A549 (cell line): ENCODE measurements around the gene UQCRH. TPM values are rescaled to one million over a fixed set of nuclear protein-coding genes. Genes with fewer than 3 reads are reported as not detected.

Source experiments
- ATAC-seq, 2 experiments: fragments of 200-7000 bp in 1 of 2; fragments of >200 bp in 1 of 2; cut with Nextera tagmentation in 1 of 2; cut with Tn5 transposase in 1 of 2; 3 replicates each; pipeline versions ENCODE4 v1.8.0 to v1.9.1; 2018 to 2020; ENCODE audit warnings: mild to moderate bottlenecking in 1 of 2, moderate library complexity in 1 of 2
- CTCF ChIA-PET: fragments of 300-600 bp; sonication (Branson Sonifier 250); formaldehyde crosslinking; extraction: SDS; loops from one replicate; lab custom pipeline; 2021; ENCODE audit warnings: antibody characterized with exemption, inconsistent platforms; lab: Yijun Ruan, JAX
- POLR2A ChIA-PET: fragments of 350-600 bp; formaldehyde crosslinking; extraction: SDS; loops from one replicate; lab custom pipeline; 2021; ENCODE audit warnings: antibody characterized with exemption, inconsistent platforms; lab: Yijun Ruan, JAX
- DNase-seq, 2 experiments: peaks; one replicate each; pipeline versions ENCODE4 v3.0.0 to v3.0.0-alpha.2; 2011 to 2016; ENCODE audit warnings: low read depth in 1 of 2, low spot score in 1 of 2
- FAIRE-seq: peaks from 2 replicates; lab custom pipeline; 2011; peaks lifted over from hg19 to GRCh38; lab: Jason Lieb, UNC
- H3K27ac ChIP-seq, 2 experiments: fragments of >200 bp; sonication (Bioruptor Twin); formaldehyde crosslinking; 3 replicates each; pipeline ENCODE4 v1.5.1; 2016 to 2017
- H3K4me1 ChIP-seq: fragments of >200 bp; sonication (Bioruptor Twin); formaldehyde crosslinking; 3 replicates; pipeline ENCODE4 v1.6.1; 2016
- H3K4me2 ChIP-seq: fragments of >200 bp; sonication (Bioruptor Twin); formaldehyde crosslinking; 3 replicates; pipeline ENCODE4 v1.6.1; 2016
- H3K4me3 ChIP-seq: fragments of >200 bp; sonication (Bioruptor Twin); formaldehyde crosslinking; 3 replicates; pipeline ENCODE4 v1.5.1; 2016
- H3K9me3 ChIP-seq: fragments of >200 bp; sonication (Bioruptor Twin); formaldehyde crosslinking; 3 replicates; pipeline ENCODE4 v1.6.1; 2016
- BHLHE40 ChIP-seq: IDR thresholded peaks from 2 replicates; pipeline ENCODE4 v1.6.1; 2012; ENCODE audit warnings: low read depth, low read length, inconsistent platforms
- CEBPB ChIP-seq, 2 experiments: fragments of >200 bp in 1 of 2; sonication (Bioruptor Twin) in 1 of 2; formaldehyde crosslinking in 1 of 2; IDR thresholded peaks; 2 replicates each; pipeline ENCODE4 v1.6.1; 2012 to 2016
- CHD4 ChIP-seq: fragments of 200-600 bp; sonication (generic); IDR thresholded peaks from 2 replicates; pipeline ENCODE4 v1.6.1; 2016; ENCODE audit warnings: antibody characterized with exemption, mild to moderate bottlenecking, borderline replicate concordance
- FOSL2 ChIP-seq, 2 experiments: fragments of 450-650 bp in 1 of 2; fragments of >200 bp in 1 of 2; sonication (Bioruptor Twin) in 1 of 2; formaldehyde crosslinking; IDR thresholded peaks; 2 replicates each; pipeline versions ENCODE4 v1.5.0 to v1.6.1; 2016 to 2020; ENCODE audit warnings: mild to moderate bottlenecking in 1 of 2, moderate library complexity in 1 of 2
- HDAC2 ChIP-seq: fragments of 200-600 bp; sonication (generic); IDR thresholded peaks from 2 replicates; pipeline ENCODE4 v1.6.1; 2016
- HOXB13 ChIP-seq: fragments of 250-450 bp; sonication (Bioruptor Pico); IDR thresholded peaks from 2 replicates; pipeline ENCODE4 v1.5.0; 2020; ENCODE audit warnings: low read depth, mild to moderate bottlenecking, moderate library complexity
- POLR2AphosphoS2 ChIP-seq: conservative IDR thresholded peaks from 2 replicates; pipeline ENCODE4 v1.6.1; 2012; ENCODE audit warnings: low read length, improper control_type of control experiment, inconsistent platforms
- RNF2 ChIP-seq: fragments of 200-600 bp; sonication (generic); IDR thresholded peaks from 2 replicates; pipeline ENCODE4 v1.6.1; 2016; ENCODE audit warnings: low read depth, mild to moderate bottlenecking, antibody characterized with exemption, moderate library complexity, borderline replicate concordance
- TFCP2L1 ChIP-seq: fragments of 250-450 bp; sonication (Bioruptor Pico); IDR thresholded peaks from 2 replicates; pipeline ENCODE4 v1.5.0; 2021; ENCODE audit warnings: mild to moderate bottlenecking
- ZNF302 ChIP-seq: fragments of 250-450 bp; sonication (Bioruptor Pico); IDR thresholded peaks from 2 replicates; pipeline ENCODE4 v1.9.0; 2021; ENCODE audit warnings: inconsistent platforms, mild to moderate bottlenecking, moderate library complexity
- WGBS: methylation state at CpG from one replicate; pipeline ENCODE4 v1.1.6; 2017; ENCODE audit errors: missing lambda C conversion rate; 5-methylcytosine and 5-hydroxymethylcytosine counted together
- polyA plus RNA-seq, 4 experiments: library from polyadenylated mRNA; depleted of rRNA in 3 of 4; stranded (reverse); fragments of >200 nt; fragmentation: RNase III in 1 of 4; extraction: RNeasy Plus Mini Kit Qiagen cat#74134 plus additional on column Dnase treatment in 1 of 4; gene quantifications; 2 replicates in 3 of 4; 3 replicates in 1 of 4; pipeline ENCODE4 v1.2.3, GENCODE V29; 2011 to 2017
- TF ChIP-seq, protein P1 (sequence below): fragments of >200 bp; sonication (Bioruptor Twin); formaldehyde crosslinking; IDR thresholded peaks from 3 replicates; pipeline ENCODE4 v1.6.1; 2016
- TF ChIP-seq, protein P2 (sequence below): IDR thresholded peaks from 2 replicates; pipeline ENCODE4 v1.6.1; 2012; ENCODE audit warnings: low read depth, borderline replicate concordance

The UQCRH gene
- polyA plus RNA-seq, 2 of the 4 experiments (the other 2 are of a cell fraction) = 762 to 793 TPM

DNA sequence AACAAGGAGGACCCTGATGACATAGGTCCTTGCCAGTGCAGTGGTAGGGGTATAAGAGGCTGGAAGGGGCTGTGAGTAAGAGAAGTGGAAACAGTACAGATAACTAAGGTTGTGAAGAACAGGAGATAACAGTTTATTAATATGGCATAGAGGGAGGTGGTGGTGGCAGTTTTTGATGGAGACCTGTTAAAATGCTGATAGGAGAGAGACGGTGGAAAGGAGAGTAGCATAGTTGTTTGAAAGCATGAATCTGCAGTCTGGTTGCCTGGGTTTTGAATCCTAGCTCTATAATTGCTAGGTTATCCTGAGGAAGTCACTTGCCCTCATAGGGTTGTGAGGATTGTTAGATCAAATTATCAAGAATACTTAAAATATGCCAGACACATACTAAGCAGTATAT is 19.4 kb upstream of the UQCRH start (continued):
- TF ChIP-seq, protein P1, sequence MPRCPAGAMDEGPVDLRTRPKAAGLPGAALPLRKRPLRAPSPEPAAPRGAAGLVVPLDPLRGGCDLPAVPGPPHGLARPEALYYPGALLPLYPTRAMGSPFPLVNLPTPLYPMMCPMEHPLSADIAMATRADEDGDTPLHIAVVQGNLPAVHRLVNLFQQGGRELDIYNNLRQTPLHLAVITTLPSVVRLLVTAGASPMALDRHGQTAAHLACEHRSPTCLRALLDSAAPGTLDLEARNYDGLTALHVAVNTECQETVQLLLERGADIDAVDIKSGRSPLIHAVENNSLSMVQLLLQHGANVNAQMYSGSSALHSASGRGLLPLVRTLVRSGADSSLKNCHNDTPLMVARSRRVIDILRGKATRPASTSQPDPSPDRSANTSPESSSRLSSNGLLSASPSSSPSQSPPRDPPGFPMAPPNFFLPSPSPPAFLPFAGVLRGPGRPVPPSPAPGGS = no peak

DNA sequence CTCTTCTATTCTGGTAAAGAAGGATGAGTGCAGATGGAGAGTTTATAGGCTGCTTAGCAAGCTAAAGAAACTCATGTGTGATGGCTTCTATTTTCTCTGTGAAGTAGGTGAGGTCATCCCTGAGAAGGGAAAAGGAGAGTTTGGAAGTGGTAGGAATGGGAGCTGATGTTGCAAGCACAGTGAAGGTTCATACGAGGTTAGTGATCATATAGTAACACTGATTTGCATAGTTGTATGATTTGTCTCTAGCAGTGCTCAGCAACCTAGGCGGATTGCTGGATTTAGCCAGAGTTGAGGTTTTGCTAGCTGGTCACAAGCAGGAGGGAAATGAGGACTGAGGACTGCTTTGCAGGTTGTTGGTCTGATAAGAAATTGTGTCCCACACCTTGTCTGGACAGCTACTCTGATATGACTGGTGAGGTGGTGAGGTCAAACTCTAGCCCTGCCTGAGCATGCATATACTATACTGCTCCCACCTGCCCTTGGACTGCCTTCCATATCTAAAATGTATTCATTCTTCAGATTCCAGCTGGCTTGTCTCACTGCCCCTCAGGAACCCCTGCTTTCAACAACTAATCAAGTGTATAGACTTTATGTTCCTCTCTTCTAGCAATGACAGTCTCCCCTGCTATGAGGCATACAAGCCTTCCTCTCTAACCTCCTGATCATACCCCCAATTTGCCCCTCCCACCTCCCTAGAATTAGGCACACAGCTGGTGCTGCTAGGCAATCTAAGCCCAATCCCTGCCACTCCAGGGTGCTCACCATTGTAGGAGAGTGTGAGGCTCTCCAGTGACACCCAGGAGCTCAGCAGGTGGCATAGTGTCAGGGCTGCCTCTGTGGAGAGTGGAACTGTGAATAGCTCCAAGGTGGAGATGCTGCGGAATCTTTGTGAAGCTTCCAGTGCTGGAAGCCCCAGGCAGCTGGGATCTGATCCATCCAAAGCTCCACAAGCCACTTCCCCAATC is 18.6 kb upstream of the UQCRH start:
- no peaks in the 10 kb centered on the region for H3K9me3 ChIP-seq
- DNase-seq = no peak
- no peak overlapping the region for H3K27ac ChIP-seq
- TF ChIP-seq FOSL2 (IDR thresholded peaks at IDR 0.05) (no peak), FOSL2 (CRISPR knock-in tag; IDR thresholded peaks at IDR 0.05) (no peak), HOXB13 (CRISPR knock-in tag) (no peak), ZNF302 (no peak), CHD4 (no peak), RNF2 (no peak), TFCP2L1 (CRISPR knock-in tag) (no peak), HDAC2 (no peak), BHLHE40 (no peak)
- TF ChIP-seq, protein P2, sequence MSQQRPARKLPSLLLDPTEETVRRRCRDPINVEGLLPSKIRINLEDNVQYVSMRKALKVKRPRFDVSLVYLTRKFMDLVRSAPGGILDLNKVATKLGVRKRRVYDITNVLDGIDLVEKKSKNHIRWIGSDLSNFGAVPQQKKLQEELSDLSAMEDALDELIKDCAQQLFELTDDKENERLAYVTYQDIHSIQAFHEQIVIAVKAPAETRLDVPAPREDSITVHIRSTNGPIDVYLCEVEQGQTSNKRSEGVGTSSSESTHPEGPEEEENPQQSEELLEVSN = no peak
- TF ChIP-seq, protein P1 = no peak
- POLR2A ChIA-PET = no interaction called here
- no peak for FAIRE-seq
- no peaks in the 10 kb centered on the region for H3K4me1 ChIP-seq
- no peak overlapping the region for H3K4me3 ChIP-seq
- 0 out of 6 replicates have a peak, but pooled peaks have one; percentile 7 to 8 for ATAC-seq
- CTCF ChIA-PET = interaction anchor here (1.2 to 1.8 kb wide), 2 partner anchors 10 to 11 kb away, joined by 4 to 6 read pairs; no protein-coding TSS in a partner anchor
- 86% methylated on average over 3 of the region's 3 CpGs for WGBS
- H3K4me2 ChIP-seq = no peak overlapping the region

DNA sequence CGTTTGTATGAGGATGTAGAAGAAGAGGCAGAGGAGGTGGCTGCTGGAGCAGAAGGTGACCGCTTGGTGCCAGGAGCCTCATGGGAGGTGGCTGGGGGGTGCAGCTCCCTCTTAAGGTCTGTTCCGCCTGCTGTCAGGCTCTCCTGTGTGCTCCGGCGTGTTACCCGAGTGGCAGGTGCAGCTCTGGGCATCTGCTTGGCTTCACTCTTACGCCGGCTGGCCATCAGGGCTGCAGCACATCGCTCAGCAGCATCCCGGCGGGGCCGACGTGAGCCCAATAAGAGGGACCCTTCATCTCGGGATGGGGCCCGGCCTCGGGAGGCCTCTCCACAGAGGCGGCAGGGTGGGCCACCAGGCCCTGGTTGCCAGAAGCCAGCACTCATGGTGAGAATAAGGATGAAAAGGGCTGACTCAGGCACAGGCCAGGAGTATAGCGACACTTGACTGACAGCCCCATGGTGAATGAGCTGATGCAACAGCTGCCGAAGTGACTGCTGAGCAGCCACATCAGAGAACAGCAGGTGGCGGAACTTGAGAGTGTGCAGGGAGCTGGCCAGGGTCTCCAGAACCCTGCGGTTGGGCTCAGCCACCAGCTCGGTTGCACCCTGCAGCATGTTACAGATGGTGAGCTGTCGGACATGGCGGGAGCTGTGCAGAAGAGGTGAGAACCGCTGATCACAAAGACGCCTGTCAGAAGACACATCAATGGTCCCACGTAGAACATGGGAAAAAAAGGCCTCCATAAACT is 17.6 kb upstream of the UQCRH start:
- no peaks in the 10 kb centered on the region for H3K4me1 ChIP-seq
- WGBS = 93% methylated on average over 22 of the region's 27 CpGs
- TF ChIP-seq CEBPB (IDR thresholded peaks at IDR 0.05) = no peak
- 0 out of 2 replicates have a peak, but pooled peaks have one; percentile 18 for TF ChIP-seq POLR2AphosphoS2
- TF ChIP-seq, all 56 proteins: peak for 1
- FAIRE-seq = no peak
- H3K27ac ChIP-seq = no peak overlapping the region
- ChIA-PET CTCF (interaction anchor here (1.2 to 2.7 kb wide), 3 partner anchors 10 to 17 kb away, joined by 4 to 7 read pairs (median 5); partner anchors contain the start of genes LRRC41 and UQCRH), POLR2A (no interaction called here)
- H3K4me3 ChIP-seq = no peak overlapping the region
- H3K4me2 ChIP-seq = no peak overlapping the region
- H3K9me3 ChIP-seq = no peaks in the 10 kb centered on the region
- peak in 1 of 2 experiments; percentile 18; a peak in 3 of 6 replicates for ATAC-seq
- no peak for DNase-seq
